Measurements from ENCODE around the gene AGPAT2.

Gene AGPAT2

DNA sequence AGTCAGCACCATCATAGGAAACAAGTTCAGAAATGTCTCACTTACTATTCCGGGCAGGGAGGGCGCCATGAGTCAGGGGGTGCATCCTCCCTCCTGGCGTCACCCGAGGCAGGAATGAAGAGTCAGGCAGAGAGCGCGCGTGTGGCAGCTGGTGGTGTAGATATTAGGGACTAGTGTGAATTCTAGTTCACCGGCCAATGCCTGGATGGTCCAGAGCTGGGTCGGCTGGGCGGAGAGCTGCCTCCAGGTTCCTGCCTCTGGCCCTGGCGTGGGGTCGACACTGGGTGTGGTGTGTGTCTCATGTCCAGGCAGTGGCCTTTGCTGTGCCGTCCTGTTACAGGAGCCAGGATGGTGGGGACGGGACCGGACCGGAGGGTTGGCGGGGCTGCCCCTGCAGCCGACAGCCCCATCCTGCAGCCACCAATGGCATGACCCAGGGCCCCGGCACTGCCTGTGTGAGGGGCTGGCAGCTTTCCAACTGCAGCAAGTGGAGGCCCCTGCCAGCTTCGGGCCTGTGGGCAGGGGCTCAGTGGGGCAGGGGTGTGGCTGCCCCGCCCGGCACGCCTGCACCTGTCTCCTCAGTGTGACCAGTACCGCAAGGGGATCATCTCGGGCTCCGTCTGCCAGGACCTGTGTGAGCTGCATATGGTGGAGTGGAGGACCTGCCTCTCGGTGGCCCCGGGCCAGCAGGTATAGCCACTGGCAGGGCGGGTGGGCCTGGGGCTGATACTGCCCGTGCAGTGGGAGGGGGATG, 34.3 kb upstream of the AGPAT2 start:
- Histone ChIP-seq H3K4me1 (ENCODE audit: control insufficient read depth in 5 of 5, insufficient read depth in 5 of 5, low read length in 5 of 5) (peaks cover 9 to 66% (median 63%) of the 10 kb centered on the region in 5 donors), H3K27me3 (ENCODE audit: control insufficient read depth in 5 of 5, insufficient read depth in 4 of 5, low read length in 5 of 5) (no peaks in the 10 kb centered on the region), H3K9ac (ENCODE audit: low read length in 5 of 5) (no peak overlapping the region), H3K9me3 (ENCODE audit: control insufficient read depth in 5 of 5, low read length in 5 of 5) (no peaks in the 10 kb centered on the region), H3K36me3 (ENCODE audit: control insufficient read depth in 5 of 5, insufficient read depth in 5 of 5, low read length in 5 of 5) (peaks cover 0 to 55% (median 47%) of the 10 kb centered on the region in 5 donors), H3K27ac (ENCODE audit: low read depth, low read length) (peak overlapping the region; percentile 67), H3K4me3 (ENCODE audit: low read depth in 1 of 5, low read length in 5 of 5) (peak overlapping the region in 1 of 5 donors; percentile 9)

DNA sequence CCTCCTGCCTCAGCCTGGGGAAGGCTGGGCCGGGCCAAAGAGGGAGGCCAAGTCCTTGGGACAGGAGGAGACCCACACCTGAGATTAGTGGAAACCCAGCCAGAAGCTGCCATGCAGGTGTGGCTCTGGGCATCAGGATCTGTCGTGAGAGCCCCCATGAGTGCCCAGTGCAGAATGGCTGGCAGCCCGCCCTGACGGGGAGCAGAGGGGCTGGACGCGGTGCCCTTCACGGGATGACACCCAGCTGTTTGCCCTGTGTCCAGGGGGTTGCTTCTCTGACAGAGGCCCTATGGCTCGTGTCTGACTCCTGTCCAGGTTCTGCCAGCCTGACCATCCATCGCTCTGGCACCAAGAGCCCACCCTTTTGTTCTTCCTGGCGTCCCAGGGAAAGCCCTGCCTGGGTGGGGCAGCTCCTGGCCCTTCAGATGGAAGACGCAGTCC, 33.7 kb upstream of the AGPAT2 start:
- H3K4me1 ChIP-seq (ENCODE audit: control insufficient read depth in 5 of 5, insufficient read depth in 5 of 5, low read length in 5 of 5) = peaks cover 4 to 63% (median 60%) of the 10 kb centered on the region in 5 donors
- H3K36me3 ChIP-seq (ENCODE audit: control insufficient read depth in 5 of 5, insufficient read depth in 5 of 5, low read length in 5 of 5) = peaks cover 0 to 49% (median 43%) of the 10 kb centered on the region in 5 donors
- no peaks in the 10 kb centered on the region for H3K27me3 ChIP-seq (ENCODE audit: control insufficient read depth in 5 of 5, insufficient read depth in 4 of 5, low read length in 5 of 5)
- H3K4me3 ChIP-seq (ENCODE audit: low read depth in 1 of 5, low read length in 5 of 5) = no peak overlapping the region
- H3K9ac ChIP-seq (ENCODE audit: low read length in 5 of 5) = peak overlapping the region in 1 of 5 donors; percentile 47
- no peaks in the 10 kb centered on the region for H3K9me3 ChIP-seq (ENCODE audit: control insufficient read depth in 5 of 5, low read length in 5 of 5)
- H3K27ac ChIP-seq (ENCODE audit: low read depth, low read length) = peak overlapping the region; percentile 67

DNA sequence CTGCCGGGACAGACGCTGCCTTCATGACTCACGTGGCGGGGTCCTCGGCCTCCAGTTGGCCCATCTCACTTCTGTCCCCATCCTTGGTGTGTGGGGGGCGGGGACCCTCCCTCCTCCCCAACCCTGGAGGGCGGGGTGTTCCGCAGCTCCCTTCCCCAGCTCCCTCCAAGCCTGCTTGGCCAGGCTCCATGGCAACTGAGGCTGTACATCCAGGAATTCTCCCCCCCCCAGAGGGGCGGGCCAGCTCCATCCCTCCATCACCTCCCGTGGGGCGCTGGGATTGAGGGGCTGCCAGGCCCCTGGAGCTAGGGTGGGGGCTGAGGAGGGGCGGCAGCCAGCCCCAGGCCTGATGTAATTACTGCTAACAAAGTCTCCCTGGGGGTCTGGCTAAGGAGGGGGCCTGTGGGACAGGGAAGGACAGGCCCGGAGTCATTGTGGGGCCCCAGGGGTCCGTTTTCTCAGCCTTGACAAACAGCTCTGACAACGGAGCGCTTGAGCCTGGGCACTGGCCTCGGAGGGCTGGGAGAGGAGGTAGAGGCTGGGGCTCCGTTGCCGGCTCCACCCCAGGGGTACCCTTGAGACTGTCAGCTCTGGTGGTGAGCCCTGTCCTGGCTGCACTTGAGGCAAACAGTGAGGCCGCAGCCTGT, 33.1 kb upstream of the AGPAT2 start:
- Histone ChIP-seq H3K4me1 (ENCODE audit: control insufficient read depth in 5 of 5, insufficient read depth in 5 of 5, low read length in 5 of 5) (peaks cover 1 to 61% (median 55%) of the 10 kb centered on the region in 5 donors), H3K36me3 (ENCODE audit: control insufficient read depth in 5 of 5, insufficient read depth in 5 of 5, low read length in 5 of 5) (peaks cover 0 to 44% (median 38%) of the 10 kb centered on the region in 5 donors), H3K9ac (ENCODE audit: low read length in 5 of 5) (no peak overlapping the region), H3K27ac (ENCODE audit: low read depth, low read length) (peak overlapping the region; percentile 67), H3K9me3 (ENCODE audit: control insufficient read depth in 5 of 5, low read length in 5 of 5) (no peaks in the 10 kb centered on the region), H3K4me3 (ENCODE audit: low read depth in 1 of 5, low read length in 5 of 5) (peak overlapping the region in 1 of 5 donors; percentile 14), H3K27me3 (ENCODE audit: control insufficient read depth in 5 of 5, insufficient read depth in 4 of 5, low read length in 5 of 5) (no peaks in the 10 kb centered on the region)

DNA sequence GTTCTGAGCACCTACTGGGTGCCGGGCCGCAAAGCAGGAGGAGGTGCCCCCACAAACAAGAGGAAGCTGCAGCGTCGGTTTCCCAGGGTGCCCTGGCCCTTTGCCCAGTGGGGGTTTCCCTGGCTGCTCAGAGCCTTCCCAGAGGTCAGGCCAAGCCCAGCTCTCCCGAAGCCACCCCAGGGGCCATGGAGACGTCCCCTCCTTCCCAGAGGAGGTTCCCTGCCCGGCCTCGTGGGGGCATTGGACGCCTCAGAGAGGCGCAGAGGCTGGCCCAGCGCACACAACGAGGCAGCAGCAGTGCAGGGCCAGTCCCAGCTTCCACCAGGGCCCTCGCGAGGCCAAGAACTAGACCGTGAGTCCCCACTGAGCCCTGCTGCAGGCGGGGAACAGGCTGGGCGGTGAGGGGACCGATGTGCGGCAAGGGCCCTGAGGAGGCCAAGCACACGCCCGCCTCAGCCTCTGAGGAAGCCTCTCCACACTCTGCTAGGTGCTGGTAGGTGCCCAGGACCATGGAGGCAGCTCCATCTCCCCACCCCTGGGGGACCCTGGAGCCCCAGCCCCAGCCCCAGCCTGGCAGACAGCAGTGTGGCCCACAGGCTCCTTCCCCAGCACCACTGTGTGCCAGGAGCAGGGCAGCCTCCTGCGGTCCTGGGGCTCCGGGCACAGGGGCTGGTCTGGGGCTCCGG, 32.1 kb upstream of the AGPAT2 start:
- H3K9ac ChIP-seq (ENCODE audit: low read length in 5 of 5) = no peak overlapping the region
- H3K27ac ChIP-seq (ENCODE audit: low read depth, low read length) = peak overlapping the region; percentile 67
- H3K9me3 ChIP-seq (ENCODE audit: control insufficient read depth in 5 of 5, low read length in 5 of 5) = no peaks in the 10 kb centered on the region
- peaks cover 0 to 35% (median 30%) of the 10 kb centered on the region in 5 donors for H3K36me3 ChIP-seq (ENCODE audit: control insufficient read depth in 5 of 5, insufficient read depth in 5 of 5, low read length in 5 of 5)
- H3K4me1 ChIP-seq (ENCODE audit: control insufficient read depth in 5 of 5, insufficient read depth in 5 of 5, low read length in 5 of 5) = peaks cover 1 to 71% (median 58%) of the 10 kb centered on the region in 5 donors
- H3K4me3 ChIP-seq (ENCODE audit: low read depth in 1 of 5, low read length in 5 of 5) = no peak overlapping the region
- H3K27me3 ChIP-seq (ENCODE audit: control insufficient read depth in 5 of 5, insufficient read depth in 4 of 5, low read length in 5 of 5) = peaks cover 0 to 5% (median 0%) of the 10 kb centered on the region in 5 donors

DNA sequence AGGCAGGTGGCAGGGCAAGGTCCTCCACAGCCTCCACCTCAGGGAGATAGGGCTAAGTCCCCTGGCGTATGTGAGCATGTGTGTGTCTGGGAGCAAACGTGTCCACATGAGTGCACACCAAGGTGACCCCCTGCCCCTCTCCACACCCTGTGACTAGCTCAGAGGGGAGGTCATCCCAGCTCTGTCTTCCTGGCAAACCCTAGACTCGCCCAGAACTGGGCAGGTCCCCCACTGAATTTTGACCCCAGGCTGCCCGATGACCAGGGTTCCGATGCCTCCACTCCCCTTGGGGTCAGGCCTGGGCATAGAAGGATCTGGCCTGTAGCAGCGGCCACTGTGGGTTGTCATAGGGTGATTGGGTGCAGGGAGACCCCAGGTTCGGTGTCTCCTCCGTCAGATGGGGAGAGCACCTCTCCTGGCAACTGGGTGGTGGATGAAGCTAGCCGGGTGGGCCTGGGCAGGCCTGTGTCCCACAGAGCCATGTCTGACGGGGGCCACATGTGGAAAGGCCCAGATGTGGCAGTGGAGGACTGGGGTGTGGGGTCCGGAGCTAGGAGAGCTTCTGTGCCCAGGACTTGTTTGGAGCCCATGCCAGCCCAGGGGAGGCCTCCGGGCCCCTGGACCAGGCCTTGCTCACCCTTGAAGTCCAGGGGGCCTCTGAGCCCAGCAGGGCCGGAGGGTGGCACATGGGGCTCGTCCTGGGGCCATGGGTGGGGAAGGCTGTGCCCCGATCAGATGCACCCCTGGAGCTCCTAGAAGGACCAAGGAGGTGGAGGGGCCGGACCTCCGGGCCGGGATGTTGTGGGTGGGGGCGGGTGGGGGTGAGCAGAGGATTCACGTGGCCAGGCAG, 31.3 kb upstream of the AGPAT2 start:
- H3K9me3 ChIP-seq (ENCODE audit: control insufficient read depth in 5 of 5, low read length in 5 of 5) = no peaks in the 10 kb centered on the region
- peaks cover 1 to 78% (median 61%) of the 10 kb centered on the region in 5 donors for H3K4me1 ChIP-seq (ENCODE audit: control insufficient read depth in 5 of 5, insufficient read depth in 5 of 5, low read length in 5 of 5)
- peaks cover 0 to 27% (median 22%) of the 10 kb centered on the region in 5 donors for H3K36me3 ChIP-seq (ENCODE audit: control insufficient read depth in 5 of 5, insufficient read depth in 5 of 5, low read length in 5 of 5)
- peak overlapping the region; percentile 37 for H3K27ac ChIP-seq (ENCODE audit: low read depth, low read length)
- peaks cover 0 to 5% (median 0%) of the 10 kb centered on the region in 5 donors for H3K27me3 ChIP-seq (ENCODE audit: control insufficient read depth in 5 of 5, insufficient read depth in 4 of 5, low read length in 5 of 5)
- no peak overlapping the region for H3K9ac ChIP-seq (ENCODE audit: low read length in 5 of 5)
- no peak overlapping the region for H3K4me3 ChIP-seq (ENCODE audit: low read depth in 1 of 5, low read length in 5 of 5)

DNA sequence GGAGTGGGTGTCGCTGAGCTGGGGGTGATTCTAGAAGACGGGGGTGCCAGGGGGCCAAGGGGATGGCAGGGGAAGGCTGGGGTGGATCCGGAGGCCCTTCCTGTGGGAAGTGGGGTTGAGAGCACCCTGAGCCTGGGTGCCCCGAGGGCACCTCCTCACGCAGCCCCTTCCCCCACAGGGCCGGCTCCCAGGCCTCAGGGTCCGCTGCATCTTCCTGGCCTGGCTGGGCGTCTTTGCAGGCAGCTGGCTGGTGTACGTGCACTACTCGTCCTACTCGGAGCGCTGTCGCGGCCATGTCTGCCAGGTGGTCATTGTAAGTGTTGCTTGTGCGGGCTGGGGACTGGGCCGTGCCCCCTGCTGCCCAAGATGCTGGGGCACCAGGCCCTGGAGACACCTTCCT, 30.1 kb upstream of the AGPAT2 start:
- Histone ChIP-seq H3K9ac (ENCODE audit: low read length in 5 of 5) (no peak overlapping the region), H3K4me1 (ENCODE audit: control insufficient read depth in 5 of 5, insufficient read depth in 5 of 5, low read length in 5 of 5) (peaks cover 1 to 74% (median 58%) of the 10 kb centered on the region in 5 donors), H3K36me3 (ENCODE audit: control insufficient read depth in 5 of 5, insufficient read depth in 5 of 5, low read length in 5 of 5) (peaks cover 0 to 15% (median 11%) of the 10 kb centered on the region in 5 donors), H3K27me3 (ENCODE audit: control insufficient read depth in 5 of 5, insufficient read depth in 4 of 5, low read length in 5 of 5) (peaks cover 0 to 5% (median 0%) of the 10 kb centered on the region in 5 donors), H3K27ac (ENCODE audit: low read depth, low read length) (no peak overlapping the region), H3K4me3 (ENCODE audit: low read depth in 1 of 5, low read length in 5 of 5) (no peak overlapping the region), H3K9me3 (ENCODE audit: control insufficient read depth in 5 of 5, low read length in 5 of 5) (no peaks in the 10 kb centered on the region)

DNA sequence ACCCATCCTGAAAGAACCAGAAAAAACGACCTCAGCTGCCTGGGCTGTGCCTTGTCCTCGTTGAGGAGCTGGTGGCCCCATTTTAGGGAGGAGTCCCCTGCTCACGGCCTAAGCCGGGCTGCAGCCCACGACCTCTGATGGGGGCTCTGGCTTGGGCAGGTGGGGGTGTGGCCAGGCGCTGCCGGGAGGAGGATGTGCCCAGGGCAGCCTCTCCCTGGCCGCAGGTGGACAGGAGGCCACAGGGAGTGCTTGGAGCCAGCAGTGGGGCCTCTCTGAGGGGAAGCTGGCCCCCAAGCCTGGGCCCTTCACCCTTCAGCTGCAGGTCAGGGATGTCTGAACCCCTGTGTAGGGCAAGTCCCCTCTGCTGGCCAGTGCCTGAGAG, 27.6 kb upstream of the AGPAT2 start:
- Histone ChIP-seq H3K27ac (ENCODE audit: low read depth, low read length) (peak overlapping the region; percentile 69), H3K27me3 (ENCODE audit: control insufficient read depth in 5 of 5, insufficient read depth in 4 of 5, low read length in 5 of 5) (peaks cover 0 to 5% (median 3%) of the 10 kb centered on the region in 5 donors), H3K9ac (ENCODE audit: low read length in 5 of 5) (peak overlapping the region in 2 of 5 donors; percentile 35 to 53)

DNA sequence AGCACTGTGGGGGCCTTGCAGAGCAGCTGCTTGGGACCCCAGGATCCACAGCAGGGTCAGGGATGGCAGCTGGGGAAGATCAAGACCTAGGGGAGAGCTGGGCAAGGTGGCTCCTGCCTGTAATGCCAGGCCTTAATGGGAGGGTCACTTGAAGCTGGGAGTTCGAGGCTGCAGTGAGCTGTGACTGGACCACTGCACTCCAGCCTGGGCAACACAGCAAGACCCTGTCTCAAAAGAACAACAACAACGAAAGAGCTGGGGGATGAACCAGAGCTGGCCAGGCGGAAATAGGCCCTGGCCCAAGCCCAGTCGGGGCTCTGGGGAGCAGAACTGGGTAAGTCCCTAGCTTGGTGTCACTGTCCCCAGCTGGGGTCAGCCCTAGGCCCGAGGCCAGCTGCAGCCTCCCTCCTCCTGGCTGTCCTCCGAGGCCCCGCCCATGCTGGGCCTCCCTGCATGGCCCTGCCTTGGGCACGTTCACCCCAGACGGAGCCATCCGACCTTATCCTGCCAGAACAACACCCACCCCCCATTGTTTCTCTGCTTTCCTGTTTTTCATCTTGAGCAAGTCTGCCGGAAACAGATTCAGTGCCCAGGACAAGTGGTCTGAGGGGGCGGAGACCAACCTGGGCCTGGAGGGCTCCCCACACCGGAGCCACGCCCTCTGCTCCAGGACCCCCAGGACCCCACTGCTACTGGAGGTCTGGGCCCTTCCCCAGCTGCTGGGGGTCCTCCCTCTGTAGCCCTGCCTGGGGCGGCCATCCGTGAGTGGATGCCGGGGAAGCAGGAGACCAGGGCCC, 27.0 kb upstream of the AGPAT2 start:
- Histone ChIP-seq H3K27me3 (ENCODE audit: control insufficient read depth in 5 of 5, insufficient read depth in 4 of 5, low read length in 5 of 5) (peaks cover 0 to 5% (median 3%) of the 10 kb centered on the region in 5 donors), H3K27ac (ENCODE audit: low read depth, low read length) (peak overlapping the region; percentile 85), H3K9me3 (ENCODE audit: control insufficient read depth in 5 of 5, low read length in 5 of 5) (no peaks in the 10 kb centered on the region), H3K9ac (ENCODE audit: low read length in 5 of 5) (peak overlapping the region in 1 of 5 donors; percentile 53), H3K4me3 (ENCODE audit: low read depth in 1 of 5, low read length in 5 of 5) (peak overlapping the region in 2 of 5 donors; percentile 47 to 56), H3K36me3 (ENCODE audit: control insufficient read depth in 5 of 5, insufficient read depth in 5 of 5, low read length in 5 of 5) (no peaks in the 10 kb centered on the region), H3K4me1 (ENCODE audit: control insufficient read depth in 5 of 5, insufficient read depth in 5 of 5, low read length in 5 of 5) (peaks cover 1 to 49% (median 44%) of the 10 kb centered on the region in 5 donors)

More for the DNA sequence above, 27.6 kb upstream of the AGPAT2 start:
- Histone ChIP-seq H3K4me1 (ENCODE audit: control insufficient read depth in 5 of 5, insufficient read depth in 5 of 5, low read length in 5 of 5) (peaks cover 1 to 55% (median 50%) of the 10 kb centered on the region in 5 donors), H3K9me3 (ENCODE audit: control insufficient read depth in 5 of 5, low read length in 5 of 5) (no peaks in the 10 kb centered on the region), H3K36me3 (ENCODE audit: control insufficient read depth in 5 of 5, insufficient read depth in 5 of 5, low read length in 5 of 5) (no peaks in the 10 kb centered on the region), H3K4me3 (ENCODE audit: low read depth in 1 of 5, low read length in 5 of 5) (peak overlapping the region in 1 of 5 donors; percentile 9)

All from subcutaneous abdominal adipose tissue (tissue), 5 donors.